GM12872 (cell line): ENCODE measurements around the gene TYMS.

Source experiments
- CTCF ChIP-seq: IDR thresholded peaks from 3 replicates; pipeline ENCODE4 v1.5.1; 2011; ENCODE audit warnings: low read depth, mild to moderate bottlenecking, low read length, moderate library complexity; ENCODE audit not compliant: insufficient read depth

The TYMS gene

GRCh38 chr18:616380-616995 lies 41.0 kb upstream of the TYMS start:
- peak; percentile 55 for TF ChIP-seq CTCF

- TF ChIP-seq CTCF = no peak
Observed at GRCh38 chr18:617970-618504, 39.4 kb upstream of the TYMS start.

GRCh38 chr18:618618-619017 lies 38.8 kb upstream of the TYMS start:
- no peak for TF ChIP-seq CTCF

GRCh38 chr18:621291-622043 lies 36.0 kb upstream of the TYMS start:
- TF ChIP-seq CTCF = no peak

GRCh38 chr18:622289-622688 lies 35.2 kb upstream of the TYMS start:
- no peak for TF ChIP-seq CTCF

GRCh38 chr18:623761-624620 lies 33.5 kb upstream of the TYMS start:
- peak; percentile 65 for TF ChIP-seq CTCF

- TF ChIP-seq CTCF = no peak
Observed at GRCh38 chr18:627231-627630, 30.2 kb upstream of the TYMS start.
